HCT116 (cell line): ENCODE data around the gene PEF1.

Source experiments
- EZH2 ChIP-seq: fragments of 200-600 bp; sonication (generic); IDR thresholded peaks from 2 replicates; pipeline ENCODE4 v1.6.1; 2017; ENCODE audit warnings: antibody characterized with exemption, mixed run types
- SIN3A ChIP-seq: IDR thresholded peaks from 2 replicates; pipeline ENCODE4 v1.6.1; 2012; ENCODE audit warnings: low read depth
- TF ChIP-seq, protein P1 (sequence below), 3 experiments: fragments of 200-600 bp in 1 of 3; sonication (generic) in 1 of 3; IDR thresholded peaks in 2 of 3; conservative IDR thresholded peaks in 1 of 3; 2 replicates each; pipeline ENCODE4 v1.5.1; 2012 to 2017; ENCODE audit warnings: low read depth in 2 of 3, low read length in 2 of 3, antibody characterized with exemption in 1 of 3, borderline replicate concordance in 1 of 3, control low read depth in 1 of 3, mild to moderate bottlenecking in 1 of 3, mixed read lengths in 1 of 3, mixed run types in 1 of 3, moderate library complexity in 1 of 3; ENCODE audit not compliant: insufficient read depth in 1 of 3

DNA sequence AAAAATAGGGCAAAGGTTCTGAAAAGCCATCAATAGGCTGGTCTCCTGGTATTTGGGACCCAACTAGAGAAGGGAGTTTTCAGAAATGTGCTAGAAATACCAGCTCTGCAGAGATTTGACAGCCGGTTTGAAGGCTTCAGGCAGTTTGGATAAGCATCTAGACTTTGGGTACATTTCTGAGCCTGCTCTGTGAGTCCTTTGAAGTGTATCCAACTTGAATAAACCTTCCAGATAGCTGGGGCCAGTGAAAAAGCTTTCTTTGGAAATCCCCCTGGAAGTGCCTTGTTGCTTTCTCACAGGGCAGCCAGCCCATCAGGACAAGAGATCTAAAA is 6.4 kb upstream of the PEF1 start:
- TF ChIP-seq SIN3A (no peak), EZH2 (no peak)
- TF ChIP-seq, protein P1, sequence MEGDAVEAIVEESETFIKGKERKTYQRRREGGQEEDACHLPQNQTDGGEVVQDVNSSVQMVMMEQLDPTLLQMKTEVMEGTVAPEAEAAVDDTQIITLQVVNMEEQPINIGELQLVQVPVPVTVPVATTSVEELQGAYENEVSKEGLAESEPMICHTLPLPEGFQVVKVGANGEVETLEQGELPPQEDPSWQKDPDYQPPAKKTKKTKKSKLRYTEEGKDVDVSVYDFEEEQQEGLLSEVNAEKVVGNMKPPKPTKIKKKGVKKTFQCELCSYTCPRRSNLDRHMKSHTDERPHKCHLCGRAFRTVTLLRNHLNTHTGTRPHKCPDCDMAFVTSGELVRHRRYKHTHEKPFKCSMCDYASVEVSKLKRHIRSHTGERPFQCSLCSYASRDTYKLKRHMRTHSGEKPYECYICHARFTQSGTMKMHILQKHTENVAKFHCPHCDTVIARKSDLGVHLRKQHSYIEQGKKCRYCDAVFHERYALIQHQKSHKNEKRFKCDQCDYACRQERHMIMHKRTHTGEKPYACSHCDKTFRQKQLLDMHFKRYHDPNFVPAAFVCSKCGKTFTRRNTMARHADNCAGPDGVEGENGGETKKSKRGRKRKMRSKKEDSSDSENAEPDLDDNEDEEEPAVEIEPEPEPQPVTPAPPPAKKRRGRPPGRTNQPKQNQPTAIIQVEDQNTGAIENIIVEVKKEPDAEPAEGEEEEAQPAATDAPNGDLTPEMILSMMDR (IDR thresholded peaks at IDR 0.05 in 2 of 3, conservative IDR thresholded peaks at IDR 0.05 in 1 of 3; ENCODE audit: borderline replicate concordance in 1 of 3, insufficient read depth in 1 of 3, low read depth in 2 of 3, low read length in 2 of 3) = no peak
